Globus pallidus (tissue), 1 donor: ENCODE data around the gene TMEM107.

Experiments used
- DNase-seq: peaks from one replicate; pipeline ENCODE4 v3.0.0-alpha.2; 2015; ENCODE audit warnings: low spot score

The TMEM107 gene

DNA sequence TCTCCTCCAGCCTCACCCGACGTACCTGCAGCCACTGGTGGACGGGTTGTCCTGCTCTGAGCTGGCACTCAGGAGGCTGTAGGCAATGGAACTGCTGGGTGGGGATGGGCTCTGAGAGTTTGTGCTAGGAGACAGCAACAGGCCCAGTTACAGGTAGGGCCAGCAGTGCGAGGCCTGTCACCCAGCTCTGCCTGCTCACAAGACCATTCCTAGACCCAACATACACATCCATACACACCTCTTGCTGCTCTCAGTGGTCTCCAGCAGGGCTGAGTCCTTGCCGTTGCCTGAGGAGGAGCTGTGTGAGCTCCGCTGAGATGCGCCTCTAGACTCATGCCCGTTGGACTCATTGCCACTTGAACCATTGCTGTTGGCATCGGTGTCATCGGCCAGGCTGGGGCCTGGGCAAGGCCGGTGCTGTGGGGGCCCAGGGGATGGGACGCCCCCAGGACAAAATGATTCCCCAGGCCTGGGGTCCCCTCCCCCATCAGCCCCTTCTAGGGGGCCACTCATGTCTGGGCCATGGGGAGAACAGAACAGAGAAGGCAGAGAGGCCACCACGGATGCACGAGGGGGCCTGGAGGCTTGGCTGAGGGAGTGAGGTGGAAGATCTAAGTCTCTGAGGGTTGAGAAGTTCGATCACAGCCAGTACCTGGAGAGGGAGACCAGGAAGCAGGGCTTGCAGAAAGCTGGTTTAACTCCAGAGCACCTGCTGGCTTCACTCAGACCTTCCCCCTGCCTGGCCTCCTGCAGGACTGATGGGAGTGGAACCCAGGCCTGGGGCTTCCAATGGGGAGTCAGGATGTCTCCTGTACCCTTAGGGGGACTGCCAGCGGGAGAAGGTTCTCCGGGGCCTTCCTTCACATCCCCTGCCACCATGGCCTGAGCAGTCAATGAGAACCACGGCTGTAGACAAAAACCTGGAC, 25.7 kb downstream of the TMEM107 start:
- no peak for DNase-seq

DNA sequence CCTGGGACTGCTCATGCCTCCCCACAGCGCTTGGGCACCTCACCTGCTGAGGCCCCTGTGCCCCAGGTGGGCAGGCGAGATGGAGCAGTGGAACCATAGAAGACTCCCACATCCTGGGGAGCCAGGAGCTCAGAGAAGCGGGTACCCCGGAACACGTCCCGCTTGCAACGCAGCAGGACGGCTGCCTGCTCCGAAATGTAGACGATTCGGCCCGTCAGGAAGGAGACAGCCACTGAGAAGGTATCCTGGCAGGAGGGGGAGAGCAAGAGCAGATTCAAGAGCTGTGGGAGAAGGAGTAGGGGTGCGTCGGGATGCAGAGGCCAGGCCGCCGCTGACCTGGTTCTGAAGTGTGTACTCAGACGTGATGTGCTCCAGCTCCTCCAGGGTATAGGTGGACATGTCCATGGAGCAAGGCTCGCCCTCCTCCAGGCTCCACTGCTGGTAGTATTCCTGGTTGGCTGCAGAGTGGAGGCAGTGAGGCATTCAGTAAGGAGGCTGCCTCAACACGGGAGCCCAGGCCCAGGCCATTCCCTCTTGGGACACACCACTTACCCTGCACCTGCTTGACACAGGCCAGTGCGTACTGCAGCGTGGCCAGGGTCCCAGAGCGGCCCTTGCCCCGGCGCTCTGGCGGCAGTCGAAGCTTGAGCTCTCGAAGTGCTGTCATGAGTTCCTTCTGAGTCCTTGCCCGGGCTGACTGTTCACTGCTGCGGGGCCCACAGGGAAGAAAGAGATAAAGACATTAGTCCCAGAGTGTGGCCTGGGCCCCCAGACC, 26.6 kb downstream of the TMEM107 start:
- DNase-seq: no peak

DNA sequence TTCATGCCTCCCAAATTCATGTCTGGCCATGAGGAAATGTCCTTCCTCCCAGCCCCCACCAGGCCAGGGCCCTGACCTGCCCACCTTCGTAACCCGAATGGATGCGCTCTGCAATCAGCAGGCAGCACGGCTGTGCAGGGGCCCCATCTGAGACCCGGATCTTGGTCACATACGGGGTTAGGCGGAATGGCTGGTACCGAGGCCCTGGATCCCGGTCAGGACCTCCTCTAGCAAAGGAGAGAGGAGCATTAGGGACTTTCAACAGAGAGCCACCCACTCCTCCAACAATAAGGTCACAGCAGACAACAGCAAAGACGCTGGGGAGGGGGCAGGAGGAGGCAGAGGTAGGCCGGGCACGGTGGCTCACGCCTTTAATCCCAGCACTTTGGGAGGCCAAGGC, 27.6 kb downstream of the TMEM107 start:
- no peak for DNase-seq

DNA sequence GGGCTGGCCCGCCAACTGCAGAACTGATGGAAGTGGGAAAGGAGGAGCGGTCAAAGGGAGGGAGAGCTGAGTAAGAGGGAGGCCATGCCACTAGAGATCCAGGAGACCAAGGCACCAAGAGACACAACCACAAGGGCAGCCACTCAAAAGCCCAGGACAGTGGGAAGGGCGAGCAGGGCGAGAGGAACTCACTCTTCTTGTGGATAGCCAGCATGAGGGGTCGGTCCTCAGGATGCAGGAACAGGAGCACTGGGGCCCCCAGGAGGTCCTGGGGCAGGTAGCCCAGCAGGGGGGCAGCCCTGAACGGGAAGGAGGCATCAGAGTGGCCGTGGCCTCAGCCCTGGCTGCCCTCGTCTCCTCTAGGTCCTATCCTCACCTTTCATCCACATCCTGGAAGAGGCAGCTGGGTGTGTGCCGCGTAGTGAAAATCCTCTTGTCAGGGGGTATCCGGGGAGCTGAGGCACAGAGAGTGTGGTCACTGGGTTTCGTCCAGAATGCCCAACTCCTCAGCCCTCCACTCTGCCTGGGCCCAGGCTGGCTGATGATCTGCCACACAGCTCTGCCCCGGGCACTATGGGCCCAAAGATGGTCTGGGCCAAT, 28.3 kb downstream of the TMEM107 start:
- DNase-seq: no peak

DNA sequence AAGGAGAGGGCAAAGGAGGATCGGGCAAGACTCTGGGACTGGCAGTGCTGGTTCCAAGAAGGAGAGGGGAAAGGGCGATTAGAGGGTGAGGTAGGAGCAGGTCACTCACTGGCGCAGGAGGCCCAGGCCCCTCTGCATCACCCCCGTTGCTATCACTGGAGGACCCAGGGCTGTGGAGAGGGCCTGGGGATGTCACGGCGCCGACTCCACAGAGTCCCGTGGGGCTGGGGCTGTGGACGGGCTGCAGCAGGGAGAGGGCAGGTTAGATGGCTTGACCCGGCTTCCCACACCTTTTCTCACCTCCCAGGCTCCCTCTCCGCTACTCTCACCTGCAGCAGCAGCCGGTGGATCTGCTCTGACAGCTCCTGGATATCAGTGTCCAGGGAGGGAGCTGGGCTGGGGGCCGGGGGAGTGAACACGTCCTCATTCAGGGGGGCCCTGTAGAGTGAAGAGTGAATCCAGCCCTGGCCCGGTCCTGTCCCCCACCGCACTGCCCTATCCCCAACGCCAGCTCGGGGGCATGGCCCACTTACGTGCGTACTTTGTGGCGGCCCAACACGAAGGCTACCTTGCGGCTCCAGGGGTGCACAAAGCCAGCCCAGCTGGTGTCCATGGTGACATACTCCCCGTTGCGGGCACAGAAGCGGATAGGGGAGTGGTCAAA, 28.9 kb downstream of the TMEM107 start:
- DNase-seq: no peak

DNA sequence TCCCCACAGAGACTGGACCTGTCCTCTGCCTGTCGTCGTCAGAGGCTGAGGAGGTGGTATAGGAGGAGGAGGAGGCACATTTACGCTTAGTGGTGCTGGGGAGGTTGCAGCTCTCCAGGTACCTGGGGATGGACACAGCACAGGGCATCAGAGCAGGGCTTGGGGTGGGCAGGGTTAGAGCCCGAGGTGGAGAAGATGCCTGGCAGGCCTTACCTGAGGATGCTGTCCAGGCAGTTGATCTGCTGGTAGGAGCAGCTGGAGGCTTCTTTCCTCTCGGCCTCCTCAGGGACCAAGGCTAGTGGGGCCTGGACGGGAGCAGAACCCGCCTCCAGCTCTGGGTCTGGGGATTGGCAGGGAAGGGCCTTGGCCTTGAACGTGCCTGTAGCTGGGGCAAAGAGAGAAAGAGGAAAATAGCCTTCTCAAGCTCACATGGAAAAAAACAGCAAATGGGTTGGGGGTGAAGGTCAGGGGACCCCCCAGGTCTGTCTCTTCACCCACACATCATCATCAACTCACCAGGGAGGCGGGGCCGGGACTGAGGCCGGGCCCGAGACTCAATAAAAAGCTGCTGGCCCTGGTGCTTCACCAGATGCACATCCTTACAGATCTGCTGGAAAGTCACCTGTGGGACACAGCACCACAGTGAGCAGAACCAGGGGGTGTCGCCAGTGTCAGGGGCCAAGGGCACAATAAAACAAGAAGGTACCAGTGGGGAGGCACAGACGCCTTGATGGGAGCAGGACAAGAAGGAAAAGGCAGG, 29.6 kb downstream of the TMEM107 start:
- no peak for DNase-seq

DNA sequence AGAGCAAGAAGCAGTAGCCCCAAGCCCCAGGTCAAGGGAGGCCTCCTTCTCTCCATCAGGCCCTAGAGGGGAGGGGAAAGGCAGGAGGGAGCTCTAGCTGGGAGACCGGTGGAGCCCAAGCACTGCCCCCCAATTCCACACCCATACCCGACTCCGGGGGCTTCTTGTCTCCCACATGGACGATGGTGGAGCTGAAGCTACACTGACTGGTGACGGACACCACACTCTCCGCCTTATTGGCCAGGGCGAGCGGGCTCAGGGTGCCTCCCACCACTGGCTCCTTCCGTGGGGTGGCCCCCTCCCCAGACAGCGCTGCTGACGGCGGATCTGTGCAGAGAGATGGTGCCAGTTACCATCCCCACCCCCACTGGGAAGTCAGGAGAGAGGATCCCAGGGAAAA, 30.4 kb downstream of the TMEM107 start:
- DNase-seq: no peak

DNA sequence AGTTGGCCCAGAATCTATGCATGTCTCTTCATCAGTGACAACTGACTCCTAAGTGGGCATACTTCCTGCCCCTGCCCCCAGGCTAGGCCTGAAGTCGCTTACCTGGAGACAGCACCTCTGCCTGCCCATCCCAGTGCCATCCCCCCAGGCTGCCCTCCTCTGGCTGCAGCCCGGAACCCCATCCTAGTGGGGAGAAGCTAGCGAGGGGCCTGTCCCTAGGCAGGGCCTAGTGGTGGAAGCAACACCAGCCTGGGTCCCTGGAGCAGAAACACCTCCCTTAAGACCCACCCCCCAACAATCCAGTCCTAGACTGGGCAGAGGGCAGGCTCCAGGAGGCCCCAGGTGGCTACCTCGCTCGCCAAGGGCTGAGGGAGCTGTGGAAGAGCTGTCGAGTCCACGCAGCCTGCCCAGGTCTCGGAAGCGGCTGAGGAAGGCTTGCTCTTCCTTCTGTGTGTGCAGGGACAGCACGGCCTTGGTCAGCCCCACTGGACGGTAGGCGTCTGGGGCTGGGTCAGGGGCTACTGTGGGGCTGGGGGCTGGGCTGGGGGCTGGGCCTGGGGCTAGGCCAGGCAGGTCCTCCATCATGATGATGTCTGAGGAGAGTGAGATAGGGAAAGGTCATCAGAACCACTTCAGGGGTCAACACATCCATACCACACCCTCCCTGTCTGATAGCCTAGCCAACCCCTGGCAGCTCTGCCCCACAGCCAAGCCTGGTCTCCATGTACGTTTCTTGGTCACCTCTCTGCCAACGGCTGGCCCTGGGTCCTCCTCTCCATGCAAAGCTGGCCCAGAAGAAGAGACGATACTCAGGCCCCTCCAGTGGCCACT, 31.6 kb downstream of the TMEM107 start:
- no peak for DNase-seq

DNA sequence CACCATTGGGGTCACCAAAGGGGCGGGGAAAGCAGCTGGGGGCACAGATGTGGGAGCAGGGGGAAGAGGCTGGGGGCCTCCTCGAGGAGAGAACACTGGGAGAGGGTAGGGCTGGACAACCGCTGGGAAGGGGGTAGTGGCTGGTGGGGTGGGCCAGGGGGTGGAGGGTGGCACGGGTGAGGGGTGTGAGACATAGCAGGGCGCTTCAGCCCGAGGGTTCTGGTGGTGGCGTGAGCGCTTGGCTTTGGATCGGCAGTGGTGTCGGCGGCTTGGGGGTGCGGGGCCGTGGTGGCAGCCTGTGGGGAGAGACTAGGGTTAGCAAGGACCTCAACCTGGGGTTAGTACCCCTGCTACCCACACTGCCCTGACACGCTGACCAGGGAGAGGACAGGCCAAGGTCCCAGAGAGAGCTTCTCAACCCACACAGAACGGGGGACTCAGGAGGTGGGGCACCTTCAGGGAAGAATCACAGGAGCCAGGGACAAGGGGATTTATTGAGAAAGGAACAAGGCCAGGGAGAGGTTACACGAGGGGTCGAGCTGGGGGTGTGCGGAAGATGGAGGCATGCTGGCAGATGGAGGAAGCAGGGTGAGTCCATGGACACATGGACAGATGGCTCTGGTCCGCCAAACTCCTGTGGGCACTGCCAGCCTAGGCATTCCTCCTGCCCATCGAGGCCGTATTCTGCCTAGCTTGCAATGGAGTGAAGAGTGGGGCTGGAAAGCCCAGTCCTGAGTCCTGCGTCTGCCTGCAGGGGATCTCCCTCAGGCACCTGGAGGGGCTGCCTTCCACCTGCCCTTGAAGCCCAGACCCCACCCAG, 32.4 kb downstream of the TMEM107 start:
- no peak for DNase-seq

DNA sequence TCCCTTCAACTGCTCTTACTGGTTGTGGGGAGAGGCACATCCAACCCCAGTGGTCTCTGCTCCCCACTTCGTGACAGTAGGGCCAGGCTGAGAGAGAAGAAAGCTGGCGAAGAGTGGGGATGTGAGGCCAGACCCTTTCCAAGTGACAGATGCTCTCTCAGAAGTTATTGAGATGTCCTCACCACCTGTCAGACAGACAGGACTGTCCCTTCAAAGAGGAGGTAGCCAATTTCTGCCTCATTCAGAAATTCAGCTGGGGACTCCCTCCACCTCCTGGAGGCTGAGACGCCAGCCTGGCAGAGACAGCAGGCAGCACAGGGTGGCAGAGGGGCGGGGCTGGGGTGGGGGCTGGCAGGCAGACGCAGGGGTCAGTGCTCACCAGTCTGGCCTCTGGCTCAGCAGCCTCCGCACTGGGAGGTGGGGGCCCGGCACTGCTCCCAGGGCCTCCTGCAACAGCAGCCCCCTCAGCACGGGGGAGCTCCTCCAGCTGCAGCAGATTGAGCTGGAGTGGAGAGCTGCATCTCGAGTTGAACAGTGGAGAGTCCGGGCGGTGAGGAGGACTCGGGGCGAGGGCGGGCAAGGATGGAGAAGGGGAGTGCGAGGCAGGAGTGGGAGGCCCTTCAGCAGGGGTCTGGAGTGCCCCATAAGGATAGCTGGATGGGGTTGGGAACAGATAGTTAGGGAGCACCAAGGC, 33.1 kb downstream of the TMEM107 start:
- DNase-seq: no peak

DNA sequence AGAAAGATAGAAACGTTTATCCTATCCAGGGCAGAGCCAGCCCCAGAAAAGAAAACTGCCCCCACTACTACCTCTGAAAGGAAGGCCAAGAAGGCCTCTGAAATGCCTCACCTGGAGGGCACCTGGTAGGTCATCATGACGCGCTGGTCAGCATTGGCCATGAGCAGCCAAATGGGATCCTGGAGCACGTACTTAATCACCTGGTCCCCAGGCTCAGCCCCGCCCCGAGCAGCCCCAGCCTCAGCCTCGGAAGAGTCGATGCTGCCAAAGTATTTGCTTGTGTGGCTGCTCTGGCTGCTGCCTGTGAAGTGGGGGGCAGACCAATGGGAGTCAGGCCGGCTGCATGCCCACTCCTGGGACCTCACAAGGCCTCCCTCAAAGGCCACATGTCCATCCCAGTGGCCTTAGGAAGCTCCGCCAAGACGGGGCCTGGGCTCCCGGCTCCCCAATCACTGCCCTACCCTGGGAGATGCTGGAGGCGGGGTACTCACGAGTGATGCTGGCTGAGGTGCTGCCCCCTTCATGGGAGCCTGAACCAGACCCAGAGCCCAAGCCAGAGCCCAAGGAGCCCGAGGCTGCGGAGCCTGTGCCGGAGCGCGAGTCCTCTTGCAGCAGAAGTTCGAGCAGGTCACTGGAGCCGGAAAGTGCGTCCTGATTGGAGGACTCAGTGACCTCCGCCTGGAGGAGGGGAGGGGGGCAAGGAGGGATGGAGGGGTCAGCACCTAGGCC, 33.9 kb downstream of the TMEM107 start:
- DNase-seq: no peak

DNA sequence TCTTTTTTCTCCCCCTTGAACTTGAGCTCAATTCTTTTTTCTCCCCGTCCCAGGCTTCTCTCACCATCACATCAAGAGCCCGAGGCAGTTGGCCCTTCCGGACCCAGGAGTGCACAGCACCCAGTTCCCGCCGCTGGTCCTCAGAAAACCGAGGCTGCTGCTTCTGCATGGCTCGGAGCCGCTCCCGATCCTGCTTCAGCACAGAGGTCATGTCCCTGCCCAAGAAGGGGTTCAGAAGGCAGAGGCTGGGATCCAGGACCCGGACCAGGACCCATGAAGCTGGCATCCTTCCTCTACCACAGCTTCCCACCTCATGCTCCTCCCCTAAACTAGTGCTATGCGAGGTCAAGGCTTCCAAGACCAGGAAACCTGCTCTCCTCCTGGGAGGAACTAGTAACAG, 34.4 kb downstream of the TMEM107 start:
- no peak for DNase-seq

DNA sequence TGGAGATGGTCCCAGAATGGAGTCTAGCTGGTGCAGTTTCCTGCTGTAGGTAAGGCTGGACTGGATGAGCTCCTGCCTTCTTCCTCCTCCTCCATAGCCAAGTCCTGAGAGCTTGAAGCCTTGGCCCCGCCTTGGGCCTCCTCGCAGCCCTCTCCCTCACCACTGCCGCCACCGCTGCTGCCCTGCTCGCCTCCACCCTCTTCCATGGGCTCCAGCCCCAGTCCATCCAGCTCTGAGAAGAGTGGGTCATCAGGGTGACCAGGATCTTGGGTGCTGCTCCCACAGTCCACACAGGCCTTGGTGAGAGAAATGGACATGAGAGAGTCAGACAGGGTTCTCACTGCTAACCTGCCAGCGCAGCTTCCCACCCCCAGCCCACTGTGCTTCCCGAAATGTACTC, 35.1 kb downstream of the TMEM107 start:
- DNase-seq: no peak

DNA sequence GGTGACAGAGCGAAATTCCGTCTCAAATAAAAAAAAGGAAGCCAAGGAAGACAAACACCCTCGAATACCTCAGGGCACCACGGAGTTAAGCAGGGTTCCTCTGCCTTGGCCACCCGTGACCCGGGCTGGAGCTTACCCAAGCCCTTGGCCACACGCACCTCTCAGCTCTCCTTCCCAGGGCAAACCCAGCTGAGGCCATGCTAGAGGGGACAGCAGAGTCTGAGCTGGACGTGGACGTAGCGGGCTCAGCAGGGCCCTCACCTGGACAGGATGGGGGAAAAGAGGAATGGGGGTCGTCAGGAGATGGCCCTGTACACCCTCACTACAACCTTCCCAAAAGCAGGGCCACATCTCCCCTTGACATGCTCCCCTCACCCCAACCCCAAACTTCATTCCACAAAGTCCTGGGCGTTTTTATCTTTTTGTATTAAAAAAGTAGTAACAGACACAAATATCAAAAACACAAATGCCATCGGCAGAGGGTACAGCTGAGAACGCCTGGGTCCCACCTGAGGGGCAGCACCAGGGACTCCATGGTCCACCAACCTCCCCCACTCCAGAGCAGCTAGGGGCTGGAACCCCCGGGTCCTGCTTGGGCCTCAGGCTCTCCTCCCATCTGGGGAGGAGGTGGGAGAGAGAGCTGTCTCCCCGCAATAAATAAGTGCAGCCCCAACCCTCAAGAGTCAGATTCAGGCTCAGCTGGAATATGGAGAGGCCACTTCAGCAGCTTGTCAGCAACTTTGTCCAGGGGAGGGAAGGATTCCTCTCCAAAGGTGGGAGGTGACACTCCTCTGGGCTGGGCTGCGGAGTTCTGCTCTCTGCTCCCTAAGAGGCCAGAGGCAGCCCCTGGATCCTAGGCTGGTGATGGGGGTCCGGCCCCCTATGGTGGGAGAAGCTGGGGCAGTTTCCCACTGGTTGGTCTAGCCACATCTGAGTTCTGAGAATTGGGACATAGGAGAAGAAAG, 35.8 kb downstream of the TMEM107 start:
- DNase-seq: no peak

DNA sequence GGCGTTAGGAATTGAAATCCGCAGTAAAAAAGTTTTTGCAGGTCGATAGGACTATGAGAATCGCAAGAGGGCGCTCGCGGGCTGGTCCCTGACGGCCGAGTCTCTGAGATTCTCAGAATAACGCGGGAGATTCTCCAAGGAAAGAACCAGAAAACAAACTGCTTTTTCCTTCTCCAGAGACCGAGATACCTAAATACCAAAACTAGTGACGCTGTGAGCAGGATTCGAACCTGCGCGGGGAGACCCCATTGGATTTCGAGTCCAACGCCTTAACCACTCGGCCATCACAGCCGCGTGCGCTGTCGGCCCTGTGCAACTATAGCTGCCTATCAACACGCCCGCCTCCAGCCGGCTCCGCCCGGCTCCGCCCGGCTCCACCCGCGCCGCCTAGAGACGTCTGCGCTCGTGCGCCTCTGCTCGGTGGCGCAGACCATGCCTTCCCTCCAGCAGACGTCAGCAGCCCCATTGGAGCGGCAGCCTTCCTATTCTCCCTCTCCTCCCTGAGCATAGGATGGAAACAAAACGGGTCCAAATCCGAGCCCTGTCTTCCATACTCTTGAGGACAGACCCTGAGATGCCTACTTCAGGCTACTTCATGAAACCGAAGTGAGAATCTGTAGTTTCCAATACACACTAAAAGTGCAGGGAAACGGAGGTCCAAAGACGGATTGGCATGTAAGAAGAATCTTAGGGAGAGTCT, 37.4 kb downstream of the TMEM107 start:
- peak; percentile 90 for DNase-seq

DNA sequence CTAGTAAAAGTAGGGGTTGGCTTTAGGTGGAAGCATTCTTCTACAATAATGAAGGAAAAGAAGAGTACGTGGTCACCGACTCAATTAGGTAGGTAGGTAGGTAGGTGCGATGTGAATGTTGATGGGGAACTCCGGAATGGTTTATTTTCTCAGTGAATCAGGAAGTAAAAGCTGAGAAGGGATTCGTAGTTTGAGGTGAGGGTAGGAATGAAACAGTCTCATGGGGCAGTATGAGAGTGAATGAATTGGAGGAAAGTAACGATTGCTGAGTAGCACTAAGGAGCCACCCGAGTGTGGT, 37.9 kb downstream of the TMEM107 start:
- DNase-seq: no peak
